Naive thymus-derived CD4-positive, alpha-beta T cell (primary cell): ENCODE measurements around the gene UGT1A8. TPM values are rescaled to one million over a fixed set of nuclear protein-coding genes. Genes with fewer than 3 reads are reported as not detected.

Source experiments
- ATAC-seq: fragments of 150-1000 bp; cut with Tn5 transposase; 2 replicates; pipeline ENCODE4 v1.10.0; 2021; ENCODE audit warnings: mild to moderate bottlenecking, moderate library complexity
- CTCF ChIA-PET: fragments of 350-600 bp; sonication (Branson Sonifier 250); formaldehyde crosslinking; loops from one replicate; lab custom pipeline; 2021; ENCODE audit warnings: antibody characterized with exemption; lab: Charles Lee
- POLR2A ChIA-PET: fragments of 350-600 bp; sonication (Branson Sonifier 250); formaldehyde crosslinking; loops from one replicate; lab custom pipeline; 2021; ENCODE audit warnings: antibody characterized with exemption, inconsistent platforms; lab: Charles Lee
- DNase-seq, 9 donors: peaks; one replicate each; pipeline versions ENCODE4 v3.0.0 to v3.0.0-alpha.2; 2020 to 2022; ENCODE audit warnings: mixed read lengths in 1 of 9
- H3K27ac ChIP-seq: one replicate; pipeline ENCODE4 v1.7.0; 2013; ENCODE audit warnings: mild to moderate bottlenecking, low read depth, low read length, moderate library complexity
- H3K27me3 ChIP-seq, 2 donors: one replicate each; pipeline ENCODE4 v1.7.0; 2013; ENCODE audit warnings: low read length in 2 of 2, mild to moderate bottlenecking in 2 of 2, moderate library complexity in 2 of 2; ENCODE audit not compliant: control insufficient read depth in 2 of 2, insufficient read depth in 2 of 2
- H3K36me3 ChIP-seq, 3 experiments: 1 replicate in 2 of 3; 2 replicates in 1 of 3; pipeline ENCODE4 v1.7.0; 2013; ENCODE audit warnings: low read length in 3 of 3, mild to moderate bottlenecking in 3 of 3, moderate library complexity in 1 of 3; ENCODE audit not compliant: insufficient read depth in 3 of 3, control insufficient read depth in 2 of 3
- H3K4me1 ChIP-seq, 2 donors: one replicate each; pipeline ENCODE4 v1.7.0; 2013; ENCODE audit warnings: low read length in 2 of 2, mild to moderate bottlenecking in 2 of 2, moderate library complexity in 1 of 2; ENCODE audit not compliant: control insufficient read depth in 2 of 2, insufficient read depth in 2 of 2
- H3K4me3 ChIP-seq: 2 replicates; pipeline ENCODE4 v1.7.0; 2013; ENCODE audit warnings: mild to moderate bottlenecking, low read length
- H3K9me3 ChIP-seq, 3 experiments: 1 replicate in 2 of 3; 2 replicates in 1 of 3; pipeline ENCODE4 v1.7.0; 2013; ENCODE audit warnings: low read length in 3 of 3; ENCODE audit not compliant: control insufficient read depth in 2 of 3
- H3K27ac Mint-ChIP-seq, 9 donors: one replicate each; pipeline ENCODE4 v1.8.0; 2020 to 2022; ENCODE audit warnings: mixed read lengths in 9 of 9, mild to moderate bottlenecking in 8 of 9, moderate library complexity in 5 of 9, inconsistent platforms in 2 of 9
- H3K27me3 Mint-ChIP-seq, 5 donors: one replicate each; pipeline ENCODE4 v1.8.0; 2021 to 2022; ENCODE audit warnings: mixed read lengths in 5 of 5, mild to moderate bottlenecking in 1 of 5
- H3K36me3 Mint-ChIP-seq, 5 donors: one replicate each; pipeline ENCODE4 v1.8.0; 2020 to 2022; ENCODE audit warnings: mixed read lengths in 5 of 5, mild to moderate bottlenecking in 3 of 5, inconsistent platforms in 1 of 5
- H3K4me1 Mint-ChIP-seq, 7 donors: one replicate each; pipeline ENCODE4 v1.8.0; 2020 to 2022; ENCODE audit warnings: mixed read lengths in 7 of 7, mild to moderate bottlenecking in 3 of 7, inconsistent platforms in 1 of 7
- H3K4me3 Mint-ChIP-seq, 10 donors: one replicate each; pipeline ENCODE4 v1.8.0; 2020 to 2022; ENCODE audit warnings: mild to moderate bottlenecking in 10 of 10, mixed read lengths in 10 of 10, moderate library complexity in 6 of 10, inconsistent platforms in 2 of 10
- H3K9me3 Mint-ChIP-seq, 11 donors: one replicate each; pipeline ENCODE4 v1.8.0; 2020 to 2022; ENCODE audit warnings: mixed read lengths in 11 of 11, mild to moderate bottlenecking in 4 of 11, inconsistent platforms in 1 of 11, moderate library complexity in 1 of 11
- intact Hi-C, 2 donors: fragments of 100-400 bp; cut with micrococcal nuclease; formaldehyde crosslinking; loops; one replicate each; pipeline ENCODE4 v1.15.1; 2023
- polyA plus RNA-seq, 2 donors: library from polyadenylated mRNA; unstranded; fragments of 300-500 nt; fragmentation: Illumina TruSeq; gene quantifications; one replicate each; pipeline ENCODE4 v1.2.3, GENCODE V29; 2021
- total RNA-seq, 6 experiments: library from RNA in 5 of 6; stranded (reverse) in 5 of 6; gene quantifications; 1 replicate in 5 of 6; 2 replicates in 1 of 6; pipeline ENCODE4 v1.2.3 and lab custom pipeline; 2021 to 2026

Gene UGT1A8
- total and polyA plus RNA-seq, 7 experiments from 2014 or later, result not detected

GRCh38 chr2:233764264-233764663 lies 146.8 kb downstream of the UGT1A8 start:
- Mint-ChIP-seq H3K4me1 (no peaks in the 10 kb centered on the region), H3K36me3 (no peaks in the 10 kb centered on the region), H3K4me3 (no peak overlapping the region), H3K9me3 (peaks cover 0 to 3% (median 0%) of the 10 kb centered on the region in 11 donors), H3K27ac (no peak overlapping the region), H3K27me3 (peaks cover 12 to 32% (median 25%) of the 10 kb centered on the region in 5 donors)
- Histone ChIP-seq H3K4me1 (no peaks in the 10 kb centered on the region), H3K4me3 (no peak overlapping the region), H3K27me3 (no peaks in the 10 kb centered on the region), H3K27ac (no peak overlapping the region), H3K9me3 (no peaks in the 10 kb centered on the region), H3K36me3 (no peaks in the 10 kb centered on the region)
- POLR2A ChIA-PET, result no interaction called here
- CTCF ChIA-PET, result no interaction called here
- DNase-seq (no peak), ATAC-seq (no peak)
- intact Hi-C loops, result no loop called here

- no peak overlapping the region for H3K27ac Mint-ChIP-seq
- H3K27me3 ChIP-seq, result no peaks in the 10 kb centered on the region
- H3K4me3 ChIP-seq, result no peak overlapping the region
- ChIA-PET POLR2A (no interaction called here), CTCF (no interaction called here)
- H3K36me3 Mint-ChIP-seq, result no peaks in the 10 kb centered on the region
- no peaks in the 10 kb centered on the region for H3K9me3 ChIP-seq
- intact Hi-C loops, result no loop called here
- H3K36me3 ChIP-seq, result no peaks in the 10 kb centered on the region
- peaks cover 0 to 3% (median 0%) of the 10 kb centered on the region in 11 donors for H3K9me3 Mint-ChIP-seq
- H3K4me1 Mint-ChIP-seq, result no peaks in the 10 kb centered on the region
- H3K27me3 Mint-ChIP-seq, result peaks cover 12 to 35% (median 28%) of the 10 kb centered on the region in 5 donors
- H3K4me1 ChIP-seq, result no peaks in the 10 kb centered on the region
- no peak overlapping the region for H3K27ac ChIP-seq
- no peak overlapping the region for H3K4me3 Mint-ChIP-seq
- DNase-seq (no peak), ATAC-seq (no peak)
Observed at GRCh38 chr2:233764761-233765160, 147.3 kb downstream of the UGT1A8 start.

- H3K9me3 ChIP-seq, result no peaks in the 10 kb centered on the region
- DNase-seq (no peak), ATAC-seq (no peak)
- H3K27me3 Mint-ChIP-seq, result peaks cover 18 to 39% (median 28%) of the 10 kb centered on the region in 5 donors
- no peaks in the 10 kb centered on the region for H3K4me1 Mint-ChIP-seq
- ChIA-PET CTCF (no interaction called here), POLR2A (no interaction called here)
- no peak overlapping the region for H3K27ac Mint-ChIP-seq
- H3K4me3 ChIP-seq, result no peak overlapping the region
- no peak overlapping the region for H3K4me3 Mint-ChIP-seq
- peaks cover 0 to 3% (median 0%) of the 10 kb centered on the region in 11 donors for H3K9me3 Mint-ChIP-seq
- no peaks in the 10 kb centered on the region for H3K36me3 ChIP-seq
- no peak overlapping the region for H3K27ac ChIP-seq
- intact Hi-C loops, result no loop called here
- no peaks in the 10 kb centered on the region for H3K36me3 Mint-ChIP-seq
- H3K4me1 ChIP-seq, result no peaks in the 10 kb centered on the region
- no peaks in the 10 kb centered on the region for H3K27me3 ChIP-seq
Observed at GRCh38 chr2:233766416-233766815, 149.0 kb downstream of the UGT1A8 start.

GRCh38 chr2:233768076-233768475 lies 150.6 kb downstream of the UGT1A8 start:
- Mint-ChIP-seq H3K27me3 (peaks cover 15 to 39% (median 28%) of the 10 kb centered on the region in 5 donors), H3K27ac (no peak overlapping the region)
- CTCF ChIA-PET, result no interaction called here

DNA sequence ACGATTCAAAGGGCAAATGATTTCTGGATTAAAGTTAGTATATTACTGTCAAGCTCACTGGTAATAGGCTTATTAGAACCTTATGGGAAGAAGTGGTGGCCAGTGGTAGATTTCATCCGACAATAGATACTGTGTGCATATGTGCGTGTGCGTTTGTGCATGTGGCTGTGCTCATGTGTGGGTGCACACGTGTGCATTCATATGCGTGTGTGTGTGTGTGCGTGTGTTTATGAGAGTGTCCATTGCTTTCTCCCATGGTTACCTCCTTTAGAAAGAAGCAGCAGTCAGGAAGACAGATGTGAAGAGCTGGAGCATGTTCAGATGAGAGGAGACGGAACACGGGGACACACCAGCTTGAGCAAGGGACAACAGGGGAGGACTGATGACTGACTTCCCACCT lies 151.8 kb downstream of the UGT1A8 start:
- H3K4me1 ChIP-seq, result no peaks in the 10 kb centered on the region
- Mint-ChIP-seq H3K9me3 (peaks cover 0 to 3% (median 0%) of the 10 kb centered on the region in 11 donors), H3K4me3 (no peak overlapping the region), H3K4me1 (no peaks in the 10 kb centered on the region), H3K27ac (no peak overlapping the region), H3K36me3 (no peaks in the 10 kb centered on the region), H3K27me3 (peaks cover 9 to 32% (median 19%) of the 10 kb centered on the region in 5 donors)
- no peaks in the 10 kb centered on the region for H3K36me3 ChIP-seq
- no peak for ATAC-seq
- ChIA-PET POLR2A (no interaction called here), CTCF (interaction anchor here (0.6 kb wide), 1 partner anchor 166 kb away, joined by 3 read pairs; no protein-coding TSS in a partner anchor)
- DNase-seq, result no peak
- no peaks in the 10 kb centered on the region for H3K27me3 ChIP-seq
- no peaks in the 10 kb centered on the region for H3K9me3 ChIP-seq
- intact Hi-C loops, result no loop called here
- H3K4me3 ChIP-seq, result no peak overlapping the region
- no peak overlapping the region for H3K27ac ChIP-seq

More at GRCh38 chr2:233768076-233768475, 150.6 kb downstream of the UGT1A8 start:
- Mint-ChIP-seq H3K9me3 (peaks cover 0 to 3% (median 0%) of the 10 kb centered on the region in 11 donors), H3K4me3 (no peak overlapping the region), H3K36me3 (no peaks in the 10 kb centered on the region), H3K4me1 (no peaks in the 10 kb centered on the region)
- H3K4me1 ChIP-seq, result no peaks in the 10 kb centered on the region
- DNase-seq (no peak), ATAC-seq (no peak)
- intact Hi-C loops, result no loop called here
- no peaks in the 10 kb centered on the region for H3K27me3 ChIP-seq
- no peak overlapping the region for H3K27ac ChIP-seq
- no peaks in the 10 kb centered on the region for H3K9me3 ChIP-seq
- no peak overlapping the region for H3K4me3 ChIP-seq
- no peaks in the 10 kb centered on the region for H3K36me3 ChIP-seq
- POLR2A ChIA-PET, result no interaction called here

DNA sequence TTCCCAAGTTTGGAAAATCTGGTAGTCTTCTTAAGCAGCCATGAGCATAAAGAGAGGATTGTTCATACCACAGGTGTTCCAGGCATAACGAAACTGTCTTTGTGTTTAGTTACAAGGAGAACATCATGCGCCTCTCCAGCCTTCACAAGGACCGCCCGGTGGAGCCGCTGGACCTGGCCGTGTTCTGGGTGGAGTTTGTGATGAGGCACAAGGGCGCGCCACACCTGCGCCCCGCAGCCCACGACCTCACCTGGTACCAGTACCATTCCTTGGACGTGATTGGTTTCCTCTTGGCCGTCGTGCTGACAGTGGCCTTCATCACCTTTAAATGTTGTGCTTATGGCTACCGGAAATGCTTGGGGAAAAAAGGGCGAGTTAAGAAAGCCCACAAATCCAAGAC lies 154.7 kb downstream of the UGT1A8 start:
- no peaks in the 10 kb centered on the region for H3K4me1 Mint-ChIP-seq
- H3K27me3 ChIP-seq, result no peaks in the 10 kb centered on the region
- peaks cover 0 to 17% (median 9%) of the 10 kb centered on the region in 11 donors for H3K9me3 Mint-ChIP-seq
- H3K27me3 Mint-ChIP-seq, result peaks cover 9 to 21% (median 17%) of the 10 kb centered on the region in 5 donors
- DNase-seq, result no peak
- no peak overlapping the region for H3K4me3 Mint-ChIP-seq
- H3K27ac ChIP-seq, result no peak overlapping the region
- H3K4me1 ChIP-seq, result no peaks in the 10 kb centered on the region
- no peaks in the 10 kb centered on the region for H3K9me3 ChIP-seq
- no peak overlapping the region for H3K27ac Mint-ChIP-seq
- H3K36me3 Mint-ChIP-seq, result peaks cover 0 to 6% (median 0%) of the 10 kb centered on the region in 5 donors
- ChIA-PET POLR2A (no interaction called here), CTCF (no interaction called here)
- H3K4me3 ChIP-seq, result no peak overlapping the region
- no peaks in the 10 kb centered on the region for H3K36me3 ChIP-seq
- intact Hi-C loops, result no loop called here
- no peak for ATAC-seq

- Mint-ChIP-seq H3K36me3 (peaks cover 0 to 6% (median 0%) of the 10 kb centered on the region in 5 donors), H3K27me3 (peaks cover 9 to 24% (median 16%) of the 10 kb centered on the region in 5 donors), H3K27ac (no peak overlapping the region), H3K9me3 (peaks cover 0 to 19% (median 10%) of the 10 kb centered on the region in 11 donors), H3K4me3 (no peak overlapping the region), H3K4me1 (no peaks in the 10 kb centered on the region)
- Histone ChIP-seq H3K4me1 (no peaks in the 10 kb centered on the region), H3K27me3 (no peaks in the 10 kb centered on the region), H3K4me3 (no peak overlapping the region), H3K9me3 (no peaks in the 10 kb centered on the region), H3K27ac (no peak overlapping the region), H3K36me3 (no peaks in the 10 kb centered on the region)
- no peak for DNase-seq
- no peak for ATAC-seq
- intact Hi-C loops, result no loop called here
- ChIA-PET POLR2A (no interaction called here), CTCF (no interaction called here)
Observed at GRCh38 chr2:233772583-233772982, 155.2 kb downstream of the UGT1A8 start.
